Tibial artery (tissue), 4 donors: ENCODE results near the gene TWF2.

Experiments
- DNase-seq, 2 donors: peaks; one replicate each; pipeline ENCODE4 v3.0.0-alpha.2; 2019
- H3K27ac ChIP-seq, 2 donors: fragments of 200-600 bp; sonication (generic) in 1 of 2; 1 replicate in 1 of 2; 2 replicates in 1 of 2; pipeline ENCODE4 v1.5.1; 2018 to 2019; ENCODE audit warnings: mild to moderate bottlenecking in 1 of 2
- H3K27me3 ChIP-seq, 2 donors: fragments of 200-600 bp; sonication (generic) in 1 of 2; one replicate each; pipeline versions ENCODE4 v1.5.1 to v1.6.0; 2016 to 2019
- H3K36me3 ChIP-seq, 3 donors: fragments of 200-600 bp; sonication (generic) in 2 of 3; one replicate each; pipeline ENCODE4 v1.5.1; 2016 to 2019; ENCODE audit warnings: mild to moderate bottlenecking in 2 of 3
- H3K4me1 ChIP-seq, 4 donors: fragments of 200-600 bp; sonication (generic) in 2 of 4; 1 replicate in 3 of 4; 2 replicates in 1 of 4; pipeline ENCODE4 v1.5.1; 2016 to 2019
- H3K4me3 ChIP-seq, 2 donors: fragments of 200-600 bp; sonication (generic) in 1 of 2; 1 replicate in 1 of 2; 2 replicates in 1 of 2; pipeline ENCODE4 v1.5.1; 2018 to 2019; ENCODE audit warnings: mild to moderate bottlenecking in 2 of 2
- H3K9me3 ChIP-seq, 3 donors: fragments of 200-600 bp; sonication (generic) in 1 of 3; one replicate each; pipeline ENCODE4 v1.5.1; 2016 to 2019
- CTCF ChIP-seq, 2 experiments: fragments of 200-600 bp in 1 of 2; fragments of 450-650 bp in 1 of 2; IDR thresholded peaks; one replicate each; pipeline ENCODE4 v1.5.1; 2017 to 2019; ENCODE audit warnings: antibody characterized with exemption in 2 of 2, mild to moderate bottlenecking in 1 of 2, moderate library complexity in 1 of 2
- intact Hi-C: fragments of 100-400 bp; cut with DNase I; formaldehyde crosslinking; loops from one replicate; pipeline ENCODE4 v1.15.0; 2023; ENCODE audit warnings: low total_unique reads

Gene TWF2

DNA sequence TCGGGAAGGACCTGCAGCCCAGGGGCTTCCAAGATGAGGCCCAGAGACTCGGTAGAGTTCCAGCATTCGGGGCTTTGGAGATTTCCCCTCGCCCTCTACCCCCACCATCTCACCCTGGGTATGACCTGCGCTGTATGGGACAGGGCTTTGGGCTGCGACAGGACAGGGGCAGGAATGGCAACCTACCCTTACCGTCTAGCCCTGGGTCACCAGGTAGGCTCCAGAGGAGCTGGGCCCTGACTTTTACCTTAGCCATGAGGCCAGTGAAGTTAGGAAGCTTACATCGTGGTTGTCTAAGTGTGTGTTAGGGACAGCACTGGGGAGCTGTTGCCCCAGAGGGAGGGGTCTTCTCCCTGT lies 7.3 kb upstream of the TWF2 start:
- intact Hi-C loops, result no loop called here
- no peaks in the 10 kb centered on the region for H3K27me3 ChIP-seq
- TF ChIP-seq CTCF (IDR thresholded peaks at IDR 0.05), result no peak

GRCh38 chr3:52245322-52246263 lies 6.6 kb upstream of the TWF2 start, which contains the start of gene PPM1M:
Gene PPM1M (plus strand): TSS chr3:52245759. CDS start chr3:52245825, 66 bp downstream.
- peak within 1 kb of the TSS; percentile 60 to 65 for H3K4me3 ChIP-seq
- no peaks in the 10 kb centered on the region for H3K9me3 ChIP-seq
- peaks cover 0 to 23% (median 15%) of the 10 kb centered on the region in 4 donors for H3K4me1 ChIP-seq
- intact Hi-C loops, result no loop called here
- peaks cover 0 to 29% (median 20%) of the 10 kb centered on the region in 3 donors for H3K36me3 ChIP-seq
- H3K27me3 ChIP-seq, result no peaks in the 10 kb centered on the region
- peak within 1 kb of the TSS; percentile 80 to 92 for H3K27ac ChIP-seq
- DNase-seq, result peak in 1 of 2 donors; percentile 78
- TF ChIP-seq CTCF (IDR thresholded peaks at IDR 0.05), result no peak

More for the DNA sequence above, 7.3 kb upstream of the TWF2 start:
- H3K9me3 ChIP-seq, result no peaks in the 10 kb centered on the region
- H3K4me1 ChIP-seq, result peaks cover 0 to 22% (median 15%) of the 10 kb centered on the region in 4 donors
- peak overlapping the region; percentile 80 to 92 for H3K27ac ChIP-seq
- peak overlapping the region; percentile 60 to 65 for H3K4me3 ChIP-seq
- DNase-seq, result no peak
- H3K36me3 ChIP-seq, result peaks cover 1 to 35% (median 27%) of the 10 kb centered on the region in 3 donors

DNA sequence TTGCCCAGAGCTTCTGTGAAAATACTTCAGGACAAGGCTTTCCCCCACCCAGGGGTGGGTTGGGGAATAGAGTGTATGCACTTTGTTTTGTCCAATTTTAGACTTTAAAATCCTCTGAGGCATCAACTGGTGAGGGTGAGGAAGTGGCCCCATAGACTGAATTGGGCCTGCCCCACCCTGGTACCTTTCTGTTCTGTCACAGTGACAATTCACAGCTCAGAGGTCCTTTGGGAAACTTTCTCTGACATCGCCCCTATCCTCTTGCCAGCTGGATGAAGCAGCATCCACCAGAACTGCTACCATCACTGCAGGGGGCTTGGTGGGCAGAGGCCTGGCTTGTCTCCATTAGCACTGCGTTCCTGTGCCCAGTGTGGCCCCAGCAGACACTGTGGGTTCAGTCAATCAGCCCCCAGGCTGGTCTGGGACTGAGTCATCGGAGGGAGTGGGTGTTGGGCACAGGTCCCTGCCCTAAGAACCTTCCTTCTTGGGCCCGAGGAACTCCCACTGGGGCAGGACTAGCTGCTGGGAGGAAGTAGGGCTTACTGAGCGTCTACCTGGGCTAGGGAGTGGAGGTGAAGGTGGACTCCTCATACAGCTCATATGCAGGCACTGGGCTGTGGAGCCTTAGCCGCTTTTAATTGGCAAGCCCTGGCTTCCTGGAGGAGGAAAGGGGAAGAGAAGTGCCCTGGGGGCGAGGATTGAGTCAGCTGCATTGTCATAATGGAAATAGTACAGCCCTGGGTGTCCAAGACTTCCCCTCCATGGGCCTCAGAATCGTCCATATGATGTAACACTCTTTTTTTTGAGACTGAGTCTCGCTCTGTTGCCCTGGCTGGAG lies 5.1 kb upstream of the TWF2 start:
- peaks cover 0 to 36% (median 24%) of the 10 kb centered on the region in 4 donors for H3K4me1 ChIP-seq
- intact Hi-C loops, result no loop called here

GRCh38 chr3:52242039-52242438 lies 3.1 kb upstream of the TWF2 start:
- Histone ChIP-seq H3K4me3 (no peak overlapping the region), H3K9me3 (no peaks in the 10 kb centered on the region), H3K4me1 (peaks cover 0 to 50% (median 38%) of the 10 kb centered on the region in 4 donors), H3K27me3 (no peaks in the 10 kb centered on the region), H3K36me3 (no peaks in the 10 kb centered on the region), H3K27ac (no peak overlapping the region)
- intact Hi-C loops, result no loop called here
- no peak for DNase-seq
- no peak for TF ChIP-seq CTCF (IDR thresholded peaks at IDR 0.05)

More for the DNA sequence above, 5.1 kb upstream of the TWF2 start:
- no peak overlapping the region for H3K27ac ChIP-seq
- no peaks in the 10 kb centered on the region for H3K9me3 ChIP-seq
- no peaks in the 10 kb centered on the region for H3K27me3 ChIP-seq
- H3K36me3 ChIP-seq, result peaks cover 0 to 13% (median 5%) of the 10 kb centered on the region in 3 donors
- no peak overlapping the region for H3K4me3 ChIP-seq
- no peak for TF ChIP-seq CTCF (IDR thresholded peaks at IDR 0.05)
- DNase-seq, result peak; percentile 47 to 73

GRCh38 chr3:52240886-52241370 lies 2.0 kb upstream of the TWF2 start:
- DNase-seq, result no peak
- peaks cover 0 to 50% (median 37%) of the 10 kb centered on the region in 4 donors for H3K4me1 ChIP-seq

More at GRCh38 chr3:52240886-52241370, 2.0 kb upstream of the TWF2 start:
- peak overlapping the region; percentile 80 to 94 for H3K27ac ChIP-seq
- intact Hi-C loops, result no loop called here
- no peaks in the 10 kb centered on the region for H3K27me3 ChIP-seq
- no peak for TF ChIP-seq CTCF (IDR thresholded peaks at IDR 0.05)
- no peak overlapping the region for H3K4me3 ChIP-seq
- no peaks in the 10 kb centered on the region for H3K36me3 ChIP-seq
- H3K9me3 ChIP-seq, result no peaks in the 10 kb centered on the region
